WI38 (cell line): ENCODE data around the gene SEC63.
"Not testable (repeated sequence)": the region's sequence is repeated elsewhere in the genome, so short reads cannot be mapped to it uniquely, and the experiment has no call there.

Experiments
- H3K4me3 ChIP-seq: 2 replicates; pipeline ENCODE4 v1.5.1; 2011; ENCODE audit warnings: low read depth, mild to moderate bottlenecking, control low read depth, low read length
- CTCF ChIP-seq: IDR thresholded peaks from 2 replicates; pipeline ENCODE4 v1.5.1; 2012; ENCODE audit warnings: low read depth, mild to moderate bottlenecking, control low read depth, low read length

SEC63 gene

GRCh38 chr6:107936162-107936909, 21.7 kb downstream of the SEC63 start:
- TF ChIP-seq CTCF, result no peak
- H3K4me3 ChIP-seq, result no peak overlapping the region

- H3K4me3 ChIP-seq, result not testable (repeated sequence)
Observed at GRCh38 chr6:107934229-107934628, 23.8 kb downstream of the SEC63 start.

GRCh38 chr6:107932580-107932979, 25.4 kb downstream of the SEC63 start:
- no peak overlapping the region for H3K4me3 ChIP-seq

GRCh38 chr6:107931894-107932293, 26.1 kb downstream of the SEC63 start:
- no peak overlapping the region for H3K4me3 ChIP-seq
- no peak for TF ChIP-seq CTCF

More at GRCh38 chr6:107932580-107932979, 25.4 kb downstream of the SEC63 start:
- TF ChIP-seq CTCF, result no peak

- no peak for TF ChIP-seq CTCF
Observed at GRCh38 chr6:107928984-107929383, 29.0 kb downstream of the SEC63 start.

GRCh38 chr6:107926697-107927544, 31.1 kb downstream of the SEC63 start:
- not testable (repeated sequence) for H3K4me3 ChIP-seq

More at GRCh38 chr6:107928984-107929383, 29.0 kb downstream of the SEC63 start:
- no peak overlapping the region for H3K4me3 ChIP-seq

GRCh38 chr6:107917451-107918375, 40.3 kb downstream of the SEC63 start:
- H3K4me3 ChIP-seq, result no peak overlapping the region
- no peak for TF ChIP-seq CTCF

- not testable (repeated sequence) for H3K4me3 ChIP-seq
Observed at GRCh38 chr6:107916961-107917360, 41.0 kb downstream of the SEC63 start.
